WTC11 (cell line): ENCODE data around the gene FTCDNL1. TPM values are rescaled to one million over a fixed set of nuclear protein-coding genes. Genes with fewer than 3 reads are reported as not detected.

Experiments
- ATAC-seq: fragments of 200-7000 bp; cut with Tn5 transposase; 2 replicates; pipeline ENCODE4 v1.10.0; 2021; ENCODE audit warnings: mild to moderate bottlenecking, moderate library complexity
- CTCF ChIA-PET: fragments of 300-600 bp; sonication (Branson Sonifier 250); formaldehyde crosslinking; loops from one replicate; lab custom pipeline; 2021; ENCODE audit warnings: antibody characterized with exemption; lab: Charles Lee
- POLR2A ChIA-PET: fragments of 350-600 bp; sonication (Branson Sonifier 250); formaldehyde crosslinking; loops from one replicate; lab custom pipeline; 2021; ENCODE audit warnings: antibody characterized with exemption; lab: Charles Lee
- DNase-seq: peaks from one replicate; pipeline ENCODE4 v3.0.0; 2021; ENCODE audit warnings: low spot score
- H3K27ac Mint-ChIP-seq: 2 replicates; pipeline ENCODE4 v1.8.0; 2021; ENCODE audit warnings: mixed read lengths
- H3K27me3 Mint-ChIP-seq: 2 replicates; pipeline ENCODE4 v1.8.0; 2021; ENCODE audit warnings: low read depth, mild to moderate bottlenecking, moderate library complexity, mixed read lengths
- H3K36me3 Mint-ChIP-seq: 2 replicates; pipeline ENCODE4 v1.8.0; 2021; ENCODE audit warnings: mixed read lengths
- H3K4me1 Mint-ChIP-seq: 2 replicates; pipeline ENCODE4 v1.8.0; 2022; ENCODE audit warnings: mixed read lengths
- H3K4me3 Mint-ChIP-seq: 2 replicates; pipeline ENCODE4 v1.8.0; 2021; ENCODE audit warnings: mild to moderate bottlenecking, moderate library complexity, mixed read lengths
- H3K9me3 Mint-ChIP-seq: 2 replicates; pipeline ENCODE4 v1.8.0; 2021; ENCODE audit warnings: mixed read lengths
- AR ChIP-seq: fragments of 250-450 bp; sonication (Bioruptor Pico); IDR thresholded peaks from 2 replicates; pipeline ENCODE4 v1.9.0; 2021; ENCODE audit warnings: mild to moderate bottlenecking
- FOXK1 ChIP-seq: sonication (generic); formaldehyde crosslinking; IDR thresholded peaks from 2 replicates; pipeline ENCODE4 v1.8.0; 2022; ENCODE audit warnings: mild to moderate bottlenecking, moderate library complexity, missing genetic modification reagents
- GTF2I ChIP-seq: fragments of 250-450 bp; sonication (Bioruptor Pico); conservative IDR thresholded peaks from 2 replicates; pipeline ENCODE4 v1.4.0; 2021; ENCODE audit warnings: mild to moderate bottlenecking
- HMGA2 ChIP-seq: fragments of 250-450 bp; sonication (Bioruptor Pico); IDR thresholded peaks from 2 replicates; pipeline ENCODE4 v1.4.0; 2021; ENCODE audit warnings: mild to moderate bottlenecking, moderate library complexity
- MXD4 ChIP-seq: fragments of 250-450 bp; sonication (Bioruptor Pico); IDR thresholded peaks from 2 replicates; pipeline ENCODE4 v1.8.0; 2021; ENCODE audit warnings: mild to moderate bottlenecking, moderate library complexity, borderline replicate concordance
- MYBL2 ChIP-seq: sonication (generic); formaldehyde crosslinking; IDR thresholded peaks from 2 replicates; pipeline ENCODE4 v1.8.1; 2023; ENCODE audit warnings: mild to moderate bottlenecking, moderate library complexity, missing genetic modification reagents
- NR3C1 ChIP-seq: sonication (generic); formaldehyde crosslinking; conservative IDR thresholded peaks from 2 replicates; pipeline ENCODE4 v1.8.1; 2023; ENCODE audit warnings: low read depth, mild to moderate bottlenecking, missing genetic modification reagents
- OVOL2 ChIP-seq: fragments of 250-450 bp; sonication (Bioruptor Pico); IDR thresholded peaks from 2 replicates; pipeline ENCODE4 v1.9.0; 2021; ENCODE audit warnings: mild to moderate bottlenecking, borderline replicate concordance
- SMAD4 ChIP-seq: sonication (generic); formaldehyde crosslinking; IDR thresholded peaks from 2 replicates; pipeline ENCODE4 v1.8.0; 2022; ENCODE audit warnings: mild to moderate bottlenecking, missing genetic modification reagents
- SOX15 ChIP-seq: fragments of 250-450 bp; sonication (Bioruptor Pico); IDR thresholded peaks from 2 replicates; pipeline ENCODE4 v1.9.0; 2021; ENCODE audit warnings: mild to moderate bottlenecking
- SP1 ChIP-seq: sonication (generic); formaldehyde crosslinking; conservative IDR thresholded peaks from 2 replicates; pipeline ENCODE4 v1.8.1; 2022; ENCODE audit warnings: missing genetic modification reagents
- ZBTB21 ChIP-seq: sonication (generic); formaldehyde crosslinking; IDR thresholded peaks from 2 replicates; pipeline ENCODE4 v1.8.1; 2023; ENCODE audit warnings: mild to moderate bottlenecking, missing genetic modification reagents, borderline replicate concordance
- ZNF232 ChIP-seq: sonication (generic); formaldehyde crosslinking; IDR thresholded peaks from 2 replicates; pipeline ENCODE4 v1.8.0; 2022; ENCODE audit warnings: mild to moderate bottlenecking, missing genetic modification reagents
- ZNF396 ChIP-seq: fragments of 250-450 bp; sonication (Bioruptor Pico); IDR thresholded peaks from 2 replicates; pipeline ENCODE4 v1.8.0; 2021; ENCODE audit warnings: mild to moderate bottlenecking, moderate library complexity, borderline replicate concordance
- ZNF425 ChIP-seq: fragments of 250-450 bp; sonication (Bioruptor Pico); conservative IDR thresholded peaks from 2 replicates; pipeline ENCODE4 v1.9.0; 2021; ENCODE audit warnings: mild to moderate bottlenecking
- total RNA-seq: library from RNA; stranded (reverse); gene quantifications from 3 replicates; pipeline ENCODE4 v1.2.3, GENCODE V29; 2021
- TF ChIP-seq, protein P1 (sequence below): fragments of 250-450 bp; sonication (Bioruptor Pico); IDR thresholded peaks from 2 replicates; pipeline ENCODE4 v1.9.0; 2021; ENCODE audit warnings: mild to moderate bottlenecking
- TF ChIP-seq, protein P2 (sequence below): sonication (generic); formaldehyde crosslinking; IDR thresholded peaks from 2 replicates; pipeline ENCODE4 v1.8.1; 2022; ENCODE audit warnings: low read depth, mild to moderate bottlenecking, moderate library complexity, missing genetic modification reagents, borderline replicate concordance
- TF ChIP-seq, protein P3 (sequence below): sonication (generic); formaldehyde crosslinking; IDR thresholded peaks from 2 replicates; pipeline ENCODE4 v1.8.0; 2023; ENCODE audit warnings: missing genetic modification reagents
- TF ChIP-seq, protein P4 (sequence below): sonication (generic); formaldehyde crosslinking; IDR thresholded peaks from 2 replicates; pipeline ENCODE4 v1.8.0; 2022; ENCODE audit warnings: mild to moderate bottlenecking, missing genetic modification reagents
- TF ChIP-seq, protein P5 (sequence below): sonication (generic); formaldehyde crosslinking; IDR thresholded peaks from 2 replicates; pipeline ENCODE4 v1.8.1; 2022; ENCODE audit warnings: missing genetic modification reagents, borderline replicate concordance

The FTCDNL1 gene
- total RNA-seq, 1 experiment from 2014 or later = 0.85 TPM

DNA sequence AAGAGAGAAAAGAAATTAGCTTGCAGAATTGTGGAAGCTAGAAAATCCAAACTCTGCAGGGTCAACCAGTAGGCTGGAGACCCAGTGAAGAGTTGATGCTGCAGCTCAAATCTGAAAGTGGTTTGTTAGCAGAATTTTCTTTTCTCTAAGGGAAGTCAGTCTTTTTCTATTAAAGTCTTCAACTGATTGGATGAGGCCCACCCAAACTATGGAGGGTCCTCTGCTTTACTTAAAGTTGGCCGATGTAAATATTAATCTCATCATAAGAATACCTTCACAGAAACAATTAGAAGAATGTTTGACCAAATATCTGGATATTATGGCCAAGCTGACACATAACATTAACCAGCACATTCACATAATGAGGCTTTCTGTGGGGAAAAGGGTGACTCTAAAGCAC is 73.7 kb downstream of the FTCDNL1 start:
- CTCF ChIA-PET = no interaction called here
- no peak for DNase-seq
- H3K9me3 Mint-ChIP-seq = peaks cover 31% of the 10 kb centered on the region
- TF ChIP-seq, protein P1, sequence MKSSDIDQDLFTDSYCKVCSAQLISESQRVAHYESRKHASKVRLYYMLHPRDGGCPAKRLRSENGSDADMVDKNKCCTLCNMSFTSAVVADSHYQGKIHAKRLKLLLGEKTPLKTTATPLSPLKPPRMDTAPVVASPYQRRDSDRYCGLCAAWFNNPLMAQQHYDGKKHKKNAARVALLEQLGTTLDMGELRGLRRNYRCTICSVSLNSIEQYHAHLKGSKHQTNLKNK (CRISPR knock-in tag) = no peak
- no peak for TF ChIP-seq MXD4
- TF ChIP-seq SOX15 (CRISPR knock-in tag) = no peak
- TF ChIP-seq AR (CRISPR knock-in tag) = no peak
- TF ChIP-seq, all 79 proteins: peak for 0
- peaks cover 18% of the 10 kb centered on the region for H3K36me3 Mint-ChIP-seq
- no peak for ATAC-seq
- POLR2A ChIA-PET = no interaction called here
- H3K4me3 Mint-ChIP-seq = no peak overlapping the region
- peaks cover 5% of the 10 kb centered on the region for H3K27me3 Mint-ChIP-seq
- H3K27ac Mint-ChIP-seq = no peak overlapping the region
- no peaks in the 10 kb centered on the region for H3K4me1 Mint-ChIP-seq

DNA sequence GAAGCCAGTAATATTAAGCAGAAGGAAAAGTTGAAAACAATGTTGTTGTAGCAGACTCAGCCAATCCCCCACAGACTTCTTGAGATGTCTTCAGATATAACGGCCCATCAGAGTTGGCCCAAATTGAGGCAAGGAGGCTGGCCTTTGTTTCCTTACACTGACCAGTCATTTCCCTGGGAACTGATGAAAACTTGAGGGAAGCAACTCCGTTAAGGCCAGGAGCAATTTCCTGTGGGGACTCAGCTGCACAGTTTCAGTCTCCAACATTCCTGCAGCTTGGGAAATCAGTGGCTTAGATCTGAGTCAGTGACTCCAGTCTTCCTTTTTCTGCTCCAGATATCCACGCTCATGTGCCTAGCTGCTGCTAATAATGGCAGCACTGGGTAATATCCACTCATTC is 75.7 kb downstream of the FTCDNL1 start:
- no peak overlapping the region for H3K27ac Mint-ChIP-seq
- POLR2A ChIA-PET = no interaction called here
- H3K9me3 Mint-ChIP-seq = peaks cover 13% of the 10 kb centered on the region
- ATAC-seq = no peak
- peaks cover under 1% of the 10 kb centered on the region for H3K27me3 Mint-ChIP-seq
- CTCF ChIA-PET = no interaction called here
- no peak for DNase-seq
- TF ChIP-seq ZNF396 (CRISPR knock-in tag) = no peak
- no peak for TF ChIP-seq ZNF425 (CRISPR knock-in tag)
- TF ChIP-seq MYBL2 = no peak
- no peak for TF ChIP-seq HMGA2 (CRISPR knock-in tag)
- no peak for TF ChIP-seq FOXK1 (CRISPR knock-in tag)
- TF ChIP-seq SP1 (CRISPR knock-in tag) = no peak
- no peak for TF ChIP-seq ZBTB21
- H3K36me3 Mint-ChIP-seq = peaks cover 9% of the 10 kb centered on the region
- no peaks in the 10 kb centered on the region for H3K4me1 Mint-ChIP-seq
- no peak overlapping the region for H3K4me3 Mint-ChIP-seq

DNA sequence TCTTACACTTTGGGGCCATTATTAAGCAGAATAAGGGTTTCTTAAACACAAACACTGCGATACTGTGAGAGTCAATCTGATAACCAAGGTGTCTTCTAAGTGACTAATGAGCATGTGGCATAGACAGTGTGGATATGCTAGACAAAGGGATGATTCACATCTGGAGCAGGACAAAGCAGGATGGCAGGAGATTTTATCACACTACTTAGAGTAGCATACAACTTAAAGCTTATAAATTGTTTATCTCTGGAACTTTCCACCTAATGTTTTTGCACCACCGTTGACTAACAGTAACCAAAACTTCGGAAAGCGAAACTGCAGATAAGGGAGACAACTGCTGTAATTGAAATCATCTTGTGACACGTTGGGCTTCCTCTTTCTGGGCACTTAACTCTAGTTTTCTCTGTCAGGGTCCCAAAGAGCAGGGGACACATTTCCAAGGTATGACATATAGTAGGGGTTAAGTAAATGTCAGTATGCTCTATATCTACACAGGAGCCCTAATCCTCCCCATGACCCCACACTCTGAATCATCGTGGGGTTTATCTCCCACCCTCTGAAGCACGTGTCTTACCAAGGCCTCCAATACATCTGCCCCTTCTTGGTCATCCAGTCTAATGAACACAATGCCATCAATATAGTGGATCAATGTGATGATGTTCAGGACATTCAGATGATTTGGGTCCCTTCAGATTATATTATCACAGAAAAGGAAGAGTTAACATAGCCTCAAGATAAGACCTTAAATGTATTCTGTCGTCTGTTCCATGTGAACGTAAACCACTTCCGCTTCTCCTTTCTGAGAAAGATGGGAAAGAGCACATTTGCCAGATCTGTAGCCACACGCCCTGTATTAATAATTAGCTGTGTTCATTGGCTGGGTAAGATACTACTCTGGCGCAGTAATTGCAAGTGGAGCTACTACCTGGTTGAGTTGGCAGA is 78.7 kb downstream of the FTCDNL1 start:
- CTCF ChIA-PET = no interaction called here
- Mint-ChIP-seq H3K4me3 (no peak overlapping the region), H3K4me1 (no peaks in the 10 kb centered on the region), H3K27me3 (peaks cover 7% of the 10 kb centered on the region; the same call in 1 of the 2 replicates), H3K9me3 (no peaks in the 10 kb centered on the region), H3K27ac (no peak overlapping the region), H3K36me3 (no peaks in the 10 kb centered on the region)
- DNase-seq = no peak
- POLR2A ChIA-PET = no interaction called here
- no peak for ATAC-seq
- TF ChIP-seq MXD4 (no peak), ZNF232 (CRISPR knock-in tag) (no peak), ZNF396 (CRISPR knock-in tag) (no peak), SMAD4 (CRISPR knock-in tag) (no peak), SP1 (CRISPR knock-in tag) (no peak), OVOL2 (CRISPR knock-in tag) (no peak), NR3C1 (CRISPR knock-in tag) (no peak), GTF2I (no peak)
- TF ChIP-seq, protein P2, sequence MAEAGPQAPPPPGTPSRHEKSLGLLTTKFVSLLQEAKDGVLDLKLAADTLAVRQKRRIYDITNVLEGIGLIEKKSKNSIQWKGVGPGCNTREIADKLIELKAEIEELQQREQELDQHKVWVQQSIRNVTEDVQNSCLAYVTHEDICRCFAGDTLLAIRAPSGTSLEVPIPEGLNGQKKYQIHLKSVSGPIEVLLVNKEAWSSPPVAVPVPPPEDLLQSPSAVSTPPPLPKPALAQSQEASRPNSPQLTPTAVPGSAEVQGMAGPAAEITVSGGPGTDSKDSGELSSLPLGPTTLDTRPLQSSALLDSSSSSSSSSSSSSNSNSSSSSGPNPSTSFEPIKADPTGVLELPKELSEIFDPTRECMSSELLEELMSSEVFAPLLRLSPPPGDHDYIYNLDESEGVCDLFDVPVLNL (CRISPR knock-in tag) = no peak
- TF ChIP-seq, protein P3, sequence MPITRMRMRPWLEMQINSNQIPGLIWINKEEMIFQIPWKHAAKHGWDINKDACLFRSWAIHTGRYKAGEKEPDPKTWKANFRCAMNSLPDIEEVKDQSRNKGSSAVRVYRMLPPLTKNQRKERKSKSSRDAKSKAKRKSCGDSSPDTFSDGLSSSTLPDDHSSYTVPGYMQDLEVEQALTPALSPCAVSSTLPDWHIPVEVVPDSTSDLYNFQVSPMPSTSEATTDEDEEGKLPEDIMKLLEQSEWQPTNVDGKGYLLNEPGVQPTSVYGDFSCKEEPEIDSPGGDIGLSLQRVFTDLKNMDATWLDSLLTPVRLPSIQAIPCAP (CRISPR knock-in tag) = no peak
- TF ChIP-seq, protein P4, sequence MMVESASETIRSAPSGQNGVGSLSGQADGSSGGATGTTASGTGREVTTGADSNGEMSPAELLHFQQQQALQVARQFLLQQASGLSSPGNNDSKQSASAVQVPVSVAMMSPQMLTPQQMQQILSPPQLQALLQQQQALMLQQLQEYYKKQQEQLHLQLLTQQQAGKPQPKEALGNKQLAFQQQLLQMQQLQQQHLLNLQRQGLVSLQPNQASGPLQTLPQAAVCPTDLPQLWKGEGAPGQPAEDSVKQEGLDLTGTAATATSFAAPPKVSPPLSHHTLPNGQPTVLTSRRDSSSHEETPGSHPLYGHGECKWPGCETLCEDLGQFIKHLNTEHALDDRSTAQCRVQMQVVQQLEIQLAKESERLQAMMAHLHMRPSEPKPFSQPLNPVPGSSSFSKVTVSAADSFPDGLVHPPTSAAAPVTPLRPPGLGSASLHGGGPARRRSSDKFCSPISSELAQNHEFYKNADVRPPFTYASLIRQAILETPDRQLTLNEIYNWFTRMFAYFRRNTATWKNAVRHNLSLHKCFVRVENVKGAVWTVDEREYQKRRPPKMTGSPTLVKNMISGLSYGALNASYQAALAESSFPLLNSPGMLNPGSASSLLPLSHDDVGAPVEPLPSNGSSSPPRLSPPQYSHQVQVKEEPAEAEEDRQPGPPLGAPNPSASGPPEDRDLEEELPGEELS = no peak
- TF ChIP-seq, protein P5, sequence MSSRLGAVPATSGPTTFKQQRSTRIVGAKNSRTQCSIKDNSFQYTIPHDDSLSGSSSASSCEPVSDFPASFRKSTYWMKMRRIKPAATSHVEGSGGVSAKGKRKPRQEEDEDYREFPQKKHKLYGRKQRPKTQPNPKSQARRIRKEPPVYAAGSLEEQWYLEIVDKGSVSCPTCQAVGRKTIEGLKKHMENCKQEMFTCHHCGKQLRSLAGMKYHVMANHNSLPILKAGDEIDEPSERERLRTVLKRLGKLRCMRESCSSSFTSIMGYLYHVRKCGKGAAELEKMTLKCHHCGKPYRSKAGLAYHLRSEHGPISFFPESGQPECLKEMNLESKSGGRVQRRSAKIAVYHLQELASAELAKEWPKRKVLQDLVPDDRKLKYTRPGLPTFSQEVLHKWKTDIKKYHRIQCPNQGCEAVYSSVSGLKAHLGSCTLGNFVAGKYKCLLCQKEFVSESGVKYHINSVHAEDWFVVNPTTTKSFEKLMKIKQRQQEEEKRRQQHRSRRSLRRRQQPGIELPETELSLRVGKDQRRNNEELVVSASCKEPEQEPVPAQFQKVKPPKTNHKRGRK (CRISPR knock-in tag) = no peak
